Measurements from ENCODE around the gene GPR37L1.

Gene GPR37L1

DNA sequence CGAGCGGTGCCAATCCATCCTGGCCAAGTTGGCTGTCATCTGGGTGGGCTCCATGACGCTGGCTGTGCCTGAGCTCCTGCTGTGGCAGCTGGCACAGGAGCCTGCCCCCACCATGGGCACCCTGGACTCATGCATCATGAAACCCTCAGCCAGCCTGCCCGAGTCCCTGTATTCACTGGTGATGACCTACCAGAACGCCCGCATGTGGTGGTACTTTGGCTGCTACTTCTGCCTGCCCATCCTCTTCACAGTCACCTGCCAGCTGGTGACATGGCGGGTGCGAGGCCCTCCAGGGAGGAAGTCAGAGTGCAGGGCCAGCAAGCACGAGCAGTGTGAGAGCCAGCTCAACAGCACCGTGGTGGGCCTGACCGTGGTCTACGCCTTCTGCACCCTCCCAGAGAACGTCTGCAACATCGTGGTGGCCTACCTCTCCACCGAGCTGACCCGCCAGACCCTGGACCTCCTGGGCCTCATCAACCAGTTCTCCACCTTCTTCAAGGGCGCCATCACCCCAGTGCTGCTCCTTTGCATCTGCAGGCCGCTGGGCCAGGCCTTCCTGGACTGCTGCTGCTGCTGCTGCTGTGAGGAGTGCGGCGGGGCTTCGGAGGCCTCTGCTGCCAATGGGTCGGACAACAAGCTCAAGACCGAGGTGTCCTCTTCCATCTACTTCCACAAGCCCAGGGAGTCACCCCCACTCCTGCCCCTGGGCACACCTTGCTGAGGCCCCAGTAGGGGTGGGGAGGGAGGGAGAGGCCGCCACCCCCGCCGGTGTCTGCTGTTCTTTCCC, 5.3 kb downstream of the GPR37L1 start:
- DNase-seq (ENCODE audit: low read depth, low spot score) = no peak
- Histone ChIP-seq H3K9me3 (ENCODE audit: low read depth, low read length) (no peaks in the 10 kb centered on the region), H3K4me3 (no peak overlapping the region), H3K36me3 (ENCODE audit: insufficient read depth, low read length) (peaks cover 2% of the 10 kb centered on the region; the same call in 1 of the 2 replicates), H3K27ac (no peak overlapping the region), H3K9ac (ENCODE audit: insufficient read length) (no peak overlapping the region)
- TF ChIP-seq EZH2 (IDR thresholded peaks at IDR 0.05) (no peak), POLR2AphosphoS5 (IDR thresholded peaks at IDR 0.05; ENCODE audit: borderline replicate concordance, low read depth, low read length) (no peak), FOXP2 (optimal IDR thresholded peaks at IDR 0.05; ENCODE audit: control extremely low read depth, extremely low read length, insufficient read depth) (no peak)

DNA sequence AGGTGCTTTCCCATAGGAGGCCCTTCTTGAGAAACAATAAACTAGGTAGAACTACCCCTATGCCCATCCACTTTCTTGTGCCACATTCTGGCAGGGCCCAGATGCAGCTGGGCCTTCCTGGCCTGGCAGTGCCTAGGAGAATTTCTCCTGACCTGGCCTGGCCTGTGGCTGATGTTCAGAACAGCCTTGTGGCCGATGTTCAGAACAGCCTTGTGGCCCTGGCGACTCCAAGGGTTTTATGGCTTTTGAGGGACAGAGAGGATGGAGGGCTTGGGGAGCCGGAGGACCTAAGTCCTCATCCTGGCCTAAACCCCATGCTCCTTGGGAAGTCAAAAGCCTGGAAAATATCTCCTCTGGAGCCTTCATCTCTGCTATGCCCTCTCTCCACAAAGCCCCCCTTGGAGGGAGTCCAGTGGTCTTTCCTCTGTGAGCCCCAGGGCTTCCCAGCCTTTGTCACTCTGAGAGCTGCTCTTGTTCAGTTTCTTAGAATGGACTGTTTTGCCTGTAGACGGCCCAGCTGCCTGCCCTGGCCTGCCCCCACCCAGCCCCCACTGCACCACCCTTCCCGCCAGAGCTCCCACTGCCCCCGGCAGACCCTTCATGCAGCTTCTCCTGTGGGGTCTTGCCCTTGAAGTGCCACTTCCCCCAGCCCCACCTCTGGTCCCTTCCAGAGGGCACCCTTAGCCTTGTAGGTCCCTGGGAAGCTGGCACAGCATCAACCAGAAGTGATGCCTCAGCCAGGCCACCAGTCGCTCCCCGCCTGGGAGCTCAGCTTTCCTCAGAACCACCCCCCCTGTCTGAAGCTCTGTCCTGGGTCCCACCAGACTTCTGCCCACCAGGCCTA, 7.0 kb downstream of the GPR37L1 start:
- Histone ChIP-seq H3K9ac (ENCODE audit: insufficient read length) (no peak overlapping the region), H3K4me3 (no peak overlapping the region), H3K36me3 (ENCODE audit: insufficient read depth, low read length) (peaks cover 12% of the 10 kb centered on the region; the same call in 1 of the 2 replicates), H3K9me3 (ENCODE audit: low read depth, low read length) (no peaks in the 10 kb centered on the region), H3K27ac (no peak overlapping the region)
- no peak for TF ChIP-seq POLR2AphosphoS5 (IDR thresholded peaks at IDR 0.05; ENCODE audit: borderline replicate concordance, low read depth, low read length)
- no peak for TF ChIP-seq EZH2 (IDR thresholded peaks at IDR 0.05)
- TF ChIP-seq FOXP2 (optimal IDR thresholded peaks at IDR 0.05; ENCODE audit: control extremely low read depth, extremely low read length, insufficient read depth) = no peak
- no peak for DNase-seq (ENCODE audit: low read depth, low spot score)

DNA sequence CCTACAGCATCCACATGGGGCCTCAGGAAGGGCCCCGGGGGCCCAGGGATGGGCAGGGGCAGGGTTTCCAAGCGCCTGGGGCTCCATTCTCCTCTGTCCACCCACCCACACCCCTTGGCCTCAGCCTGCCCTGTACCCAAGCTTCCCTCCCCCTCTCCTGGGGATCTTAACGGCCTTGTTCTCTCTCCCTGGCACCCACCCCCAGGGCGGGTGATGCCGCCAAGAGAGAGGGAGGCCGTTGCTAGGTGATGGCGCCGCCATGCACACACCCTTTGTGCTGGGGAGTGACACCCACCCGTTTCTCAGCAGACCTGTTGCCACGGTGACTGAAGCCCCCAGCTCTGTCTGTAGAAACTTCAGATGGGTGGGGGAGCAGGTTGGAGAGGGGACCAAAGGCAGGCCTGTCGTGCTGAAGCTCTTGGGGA, 7.6 kb downstream of the GPR37L1 start:
- DNase-seq (ENCODE audit: low read depth, low spot score) = no peak
- no peak overlapping the region for H3K9ac ChIP-seq (ENCODE audit: insufficient read length)
- H3K27ac ChIP-seq = no peak overlapping the region
- H3K9me3 ChIP-seq (ENCODE audit: low read depth, low read length) = no peaks in the 10 kb centered on the region
- TF ChIP-seq EZH2 (IDR thresholded peaks at IDR 0.05) (no peak), FOXP2 (optimal IDR thresholded peaks at IDR 0.05; ENCODE audit: control extremely low read depth, extremely low read length, insufficient read depth) (no peak), POLR2AphosphoS5 (IDR thresholded peaks at IDR 0.05; ENCODE audit: borderline replicate concordance, low read depth, low read length) (no peak)
- H3K36me3 ChIP-seq (ENCODE audit: insufficient read depth, low read length) = peaks cover 16% of the 10 kb centered on the region; the same call in 1 of the 2 replicates
- H3K4me3 ChIP-seq = no peak overlapping the region

DNA sequence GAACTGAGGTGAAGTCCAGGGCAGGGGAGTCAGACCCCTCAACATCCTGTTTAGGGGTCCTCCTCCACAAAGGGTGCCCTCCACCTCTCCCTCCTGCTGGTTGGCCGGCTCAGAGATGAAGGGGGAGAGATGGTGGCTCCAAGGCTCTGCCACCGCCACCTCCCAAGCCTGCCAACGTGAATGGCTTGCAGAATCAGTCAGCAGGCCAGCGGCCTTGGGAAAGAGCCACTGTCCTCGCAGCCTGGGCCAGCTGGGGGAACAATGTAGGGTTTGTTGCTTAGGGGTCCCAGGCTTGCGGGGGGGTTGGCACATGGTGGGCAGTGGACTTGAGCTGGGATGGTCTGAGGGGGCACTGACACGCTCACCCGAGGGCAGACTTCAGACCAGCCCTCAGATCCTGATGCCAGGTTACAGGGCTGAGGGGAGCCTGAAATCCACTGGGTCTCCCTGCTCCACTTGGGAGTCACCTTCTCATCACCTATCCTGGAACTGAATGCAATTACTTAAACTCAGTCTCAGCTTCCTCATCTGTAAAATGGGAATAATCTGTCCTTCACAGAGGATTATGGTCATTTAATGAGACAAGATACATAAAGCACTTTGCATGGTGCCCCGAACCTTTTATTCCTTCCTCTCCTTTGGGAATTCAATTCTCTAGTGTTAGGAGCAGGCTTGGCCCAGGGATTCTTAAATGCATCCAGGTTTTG, 8.3 kb downstream of the GPR37L1 start:
- no peak overlapping the region for H3K9ac ChIP-seq (ENCODE audit: insufficient read length)
- no peaks in the 10 kb centered on the region for H3K9me3 ChIP-seq (ENCODE audit: low read depth, low read length)
- no peak for DNase-seq (ENCODE audit: low read depth, low spot score)
- no peak for TF ChIP-seq POLR2AphosphoS5 (IDR thresholded peaks at IDR 0.05; ENCODE audit: borderline replicate concordance, low read depth, low read length)
- TF ChIP-seq FOXP2 (optimal IDR thresholded peaks at IDR 0.05; ENCODE audit: control extremely low read depth, extremely low read length, insufficient read depth) = no peak
- TF ChIP-seq EZH2 (IDR thresholded peaks at IDR 0.05) = no peak
- no peak overlapping the region for H3K4me3 ChIP-seq
- no peak overlapping the region for H3K27ac ChIP-seq
- H3K36me3 ChIP-seq (ENCODE audit: insufficient read depth, low read length) = peaks cover 20% of the 10 kb centered on the region; the same call in 1 of the 2 replicates

DNA sequence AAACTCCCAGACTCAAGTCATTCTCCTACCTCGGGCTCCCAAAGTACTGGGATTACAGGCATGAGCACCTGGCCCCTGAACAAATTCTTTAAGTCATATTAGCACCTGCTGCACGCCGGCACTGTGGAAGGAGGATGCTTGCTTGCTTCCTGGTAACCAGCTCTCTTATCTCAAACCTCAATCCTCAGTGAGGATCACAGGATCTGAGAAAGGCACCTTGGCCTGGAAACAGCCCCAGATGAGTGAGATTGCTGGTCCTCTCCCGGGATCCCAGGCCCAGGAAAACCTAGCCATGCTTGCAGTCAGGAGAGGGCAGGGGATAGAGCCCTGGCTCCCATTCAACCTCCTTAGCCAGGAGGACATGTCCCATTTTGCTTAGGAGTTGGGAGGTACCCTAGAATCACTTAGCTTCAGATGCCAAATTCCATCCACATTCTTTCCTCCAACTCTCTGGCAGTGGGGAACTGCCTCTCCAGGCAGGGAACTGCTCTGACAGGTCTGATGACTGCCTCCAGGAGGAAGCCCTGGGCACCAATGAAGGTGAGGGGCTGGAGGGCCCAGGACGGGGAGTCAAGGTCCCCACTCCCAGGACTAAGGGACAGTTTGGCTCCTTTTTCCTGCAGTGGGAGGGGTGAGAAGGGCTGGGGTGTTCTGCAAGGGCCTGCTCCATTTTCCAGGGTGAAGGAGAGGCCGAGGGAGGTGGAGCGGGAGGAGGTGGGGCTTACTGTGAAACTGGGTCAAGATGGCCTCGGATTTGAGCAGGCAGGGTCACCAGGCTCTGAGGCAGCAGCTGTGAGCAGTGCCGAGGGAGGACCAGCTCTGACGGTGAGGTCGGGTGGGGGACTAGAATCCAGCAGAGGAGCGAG, 9.5 kb downstream of the GPR37L1 start:
- Histone ChIP-seq H3K9me3 (ENCODE audit: low read depth, low read length) (no peaks in the 10 kb centered on the region), H3K4me3 (no peak overlapping the region), H3K9ac (ENCODE audit: insufficient read length) (no peak overlapping the region), H3K27ac (no peak overlapping the region), H3K36me3 (ENCODE audit: insufficient read depth, low read length) (peaks cover 20% of the 10 kb centered on the region; the same call in 1 of the 2 replicates)
- no peak for TF ChIP-seq FOXP2 (optimal IDR thresholded peaks at IDR 0.05; ENCODE audit: control extremely low read depth, extremely low read length, insufficient read depth)
- TF ChIP-seq EZH2 (IDR thresholded peaks at IDR 0.05) = no peak
- TF ChIP-seq POLR2AphosphoS5 (IDR thresholded peaks at IDR 0.05; ENCODE audit: borderline replicate concordance, low read depth, low read length) = no peak
- no peak for DNase-seq (ENCODE audit: low read depth, low spot score)

DNA sequence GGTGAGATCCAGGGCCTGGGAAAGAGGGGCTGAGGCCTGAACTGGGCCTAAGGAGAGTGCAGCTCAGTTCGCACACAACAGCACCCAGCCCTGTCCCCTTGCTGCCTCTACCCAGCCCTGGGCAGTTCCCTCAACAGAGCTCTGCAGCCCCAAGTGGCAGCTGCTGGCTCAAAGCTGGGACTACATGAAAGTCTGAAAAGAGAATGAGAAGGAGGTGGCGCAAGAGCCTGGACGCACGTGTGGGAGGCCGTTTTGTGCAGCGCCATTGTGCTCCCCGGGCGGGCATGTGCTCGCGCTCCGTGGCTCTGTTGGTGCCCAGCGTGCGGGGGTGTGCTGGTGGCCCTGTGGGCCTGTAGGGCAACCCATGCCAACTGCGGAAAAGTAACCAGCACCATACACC, 10.3 kb downstream of the GPR37L1 start:
- TF ChIP-seq POLR2AphosphoS5 (IDR thresholded peaks at IDR 0.05; ENCODE audit: borderline replicate concordance, low read depth, low read length) = no peak
- TF ChIP-seq EZH2 (IDR thresholded peaks at IDR 0.05) = no peak
- TF ChIP-seq FOXP2 (optimal IDR thresholded peaks at IDR 0.05; ENCODE audit: control extremely low read depth, extremely low read length, insufficient read depth) = no peak
- DNase-seq (ENCODE audit: low read depth, low spot score) = no peak
- no peaks in the 10 kb centered on the region for H3K9me3 ChIP-seq (ENCODE audit: low read depth, low read length)
- no peak overlapping the region for H3K27ac ChIP-seq
- H3K4me3 ChIP-seq = no peak overlapping the region
- no peak overlapping the region for H3K9ac ChIP-seq (ENCODE audit: insufficient read length)
- peaks cover 20% of the 10 kb centered on the region; the same call in 1 of the 2 replicates for H3K36me3 ChIP-seq (ENCODE audit: insufficient read depth, low read length)

DNA sequence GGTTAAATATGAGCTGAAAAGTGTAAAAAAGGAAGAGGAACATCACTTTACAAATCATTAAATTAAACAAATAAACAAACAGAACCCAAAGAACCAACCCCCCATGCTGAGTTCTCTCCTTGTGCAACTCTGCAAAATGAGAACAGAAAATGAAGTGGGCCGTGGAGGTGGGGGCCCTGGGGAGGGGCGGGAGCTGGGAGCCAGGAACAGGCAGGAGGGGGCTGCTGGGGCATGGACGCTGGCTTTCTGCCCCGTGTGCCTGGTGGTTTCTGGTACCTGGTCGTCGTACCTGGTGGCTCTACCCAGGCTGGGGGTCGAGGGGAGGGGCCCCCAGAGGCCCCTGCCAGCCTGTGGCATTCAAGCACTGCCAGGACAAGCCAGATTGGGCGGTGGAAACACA, 10.8 kb downstream of the GPR37L1 start:
- no peak overlapping the region for H3K9ac ChIP-seq (ENCODE audit: insufficient read length)
- no peaks in the 10 kb centered on the region for H3K9me3 ChIP-seq (ENCODE audit: low read depth, low read length)
- TF ChIP-seq POLR2AphosphoS5 (IDR thresholded peaks at IDR 0.05; ENCODE audit: borderline replicate concordance, low read depth, low read length) (no peak), FOXP2 (optimal IDR thresholded peaks at IDR 0.05; ENCODE audit: control extremely low read depth, extremely low read length, insufficient read depth) (no peak), EZH2 (IDR thresholded peaks at IDR 0.05) (no peak)
- H3K36me3 ChIP-seq (ENCODE audit: insufficient read depth, low read length) = peaks cover 20% of the 10 kb centered on the region; the same call in 1 of the 2 replicates
- H3K27ac ChIP-seq = no peak overlapping the region
- no peak overlapping the region for H3K4me3 ChIP-seq
- DNase-seq (ENCODE audit: low read depth, low spot score) = no peak

All from SK-N-MC (cell line).